Mucosa of gallbladder (tissue), 1 donor: ENCODE results near the gene MTA2. TPM values are rescaled to one million over a fixed set of nuclear protein-coding genes. Genes with fewer than 3 reads are reported as not detected.
"Not testable (repeated sequence)": the region's sequence is repeated elsewhere in the genome, so short reads cannot be mapped to it uniquely, and the experiment has no call there.

Source experiments
- DNase-seq: peaks from one replicate; pipeline ENCODE4 v3.0.0-alpha.2; 2020; ENCODE audit warnings: low spot score
- total RNA-seq: library from RNA; stranded (reverse); gene quantifications from one replicate; pipeline ENCODE4 v1.2.1, GENCODE V29; 2021
- donor health status: DM: no; HTN: no; CAD: no.

The MTA2 gene
- total RNA-seq, 1 donor from 2014 or later, result 87.6 TPM

GRCh38 chr11:62592146-62592815, 9.4 kb downstream of the MTA2 start:
- DNase-seq, result no peak

GRCh38 chr11:62591448-62592145, 10.1 kb downstream of the MTA2 start, which contains the start of gene TUT1:
Gene TUT1 (minus strand): TSS chr11:62591523. CDS start chr11:62591485, 38 bp downstream.
- peak; percentile 98 for DNase-seq

- DNase-seq, result no peak
Observed at GRCh38 chr11:62588966-62589637, 12.6 kb downstream of the MTA2 start.

GRCh38 chr11:62585356-62585755, 16.3 kb downstream of the MTA2 start:
- DNase-seq, result not testable (repeated sequence)

GRCh38 chr11:62581735-62582134, 19.9 kb downstream of the MTA2 start:
- DNase-seq, result not testable (repeated sequence)

GRCh38 chr11:62580959-62581715, 20.5 kb downstream of the MTA2 start:
- DNase-seq, result no peak

GRCh38 chr11:62579252-62579651, 22.4 kb downstream of the MTA2 start:
- no peak for DNase-seq

- no peak for DNase-seq
Observed at GRCh38 chr11:62578541-62578940, 23.1 kb downstream of the MTA2 start.

GRCh38 chr11:62577046-62577714, 24.5 kb downstream of the MTA2 start:
- no peak for DNase-seq

- no peak for DNase-seq
Observed at GRCh38 chr11:62575837-62576236, 25.8 kb downstream of the MTA2 start.

- no peak for DNase-seq
Observed at GRCh38 chr11:62575156-62575555, 26.5 kb downstream of the MTA2 start.

- no peak for DNase-seq
Observed at GRCh38 chr11:62574363-62575071, 27.1 kb downstream of the MTA2 start.

- peak; percentile 100 for DNase-seq
Observed at GRCh38 chr11:62573592-62574362, 27.9 kb downstream of the MTA2 start, which contains the start of gene EEF1G. Gene EEF1G (minus strand): TSS chr11:62573891. CDS start chr11:62573842, 49 bp downstream.

GRCh38 chr11:62573006-62573591, 28.6 kb downstream of the MTA2 start:
- DNase-seq, result no peak

- no peak for DNase-seq
Observed at GRCh38 chr11:62572431-62572830, 29.2 kb downstream of the MTA2 start.

- not testable (repeated sequence) for DNase-seq
Observed at GRCh38 chr11:62571493-62571892, 30.2 kb downstream of the MTA2 start.

GRCh38 chr11:62570903-62571302, 30.8 kb downstream of the MTA2 start:
- not testable (repeated sequence) for DNase-seq

- no peak for DNase-seq
Observed at GRCh38 chr11:62569611-62570010, 32.1 kb downstream of the MTA2 start.

GRCh38 chr11:62567018-62567633, 34.5 kb downstream of the MTA2 start:
- DNase-seq, result no peak
